HepG2 (cell line): Measurements from ENCODE around the gene FAM210A. TPM values are rescaled to one million over a fixed set of nuclear protein-coding genes. Genes with fewer than 3 reads are reported as not detected.

Source experiments
- BCL6 ChIP-seq: IDR thresholded peaks from 2 replicates; pipeline ENCODE4 v1.6.1; 2016; ENCODE audit warnings: missing genetic modification reagents, missing compliant biosample characterization
- BHLHE40 ChIP-seq: IDR thresholded peaks from 2 replicates; pipeline ENCODE4 v1.6.1; 2011; ENCODE audit warnings: low read length, improper control_type of control experiment
- CCAR2 ChIP-seq: fragments of 200-400 bp; formaldehyde crosslinking; optimal IDR thresholded peaks from 2 replicates; pipeline ENCODE3; 2018; ENCODE audit warnings: low read depth, mild to moderate bottlenecking, low read length, moderate library complexity
- ESRRA ChIP-seq: sonication (generic); formaldehyde crosslinking; IDR thresholded peaks from 2 replicates; pipeline ENCODE4 v1.5.1; 2020; ENCODE audit warnings: mild to moderate bottlenecking, low read depth, missing genetic modification reagents
- HMGA1 ChIP-seq: sonication (generic); formaldehyde crosslinking; conservative IDR thresholded peaks from 2 replicates; pipeline ENCODE4 v1.4.0; 2020; ENCODE audit warnings: missing genetic modification reagents
- MIER3 ChIP-seq: IDR thresholded peaks from 2 replicates; pipeline ENCODE4 v1.6.1; 2016; ENCODE audit warnings: missing compliant biosample characterization, borderline replicate concordance
- NCOA2 ChIP-seq: sonication (generic); formaldehyde crosslinking; IDR thresholded peaks from 2 replicates; pipeline ENCODE4 v1.8.0; 2022; ENCODE audit warnings: inconsistent platforms
- SALL2 ChIP-seq: sonication (generic); formaldehyde crosslinking; IDR thresholded peaks from 2 replicates; pipeline ENCODE4 v1.8.1; 2023; ENCODE audit warnings: mild to moderate bottlenecking, missing genetic modification reagents, inconsistent platforms
- SNAI1 ChIP-seq: sonication (generic); formaldehyde crosslinking; IDR thresholded peaks from 2 replicates; pipeline ENCODE4 v1.5.0; 2020; ENCODE audit warnings: mild to moderate bottlenecking, missing genetic modification reagents, borderline replicate concordance
- TCF7 ChIP-seq: sonication (generic); IDR thresholded peaks from 2 replicates; pipeline ENCODE4 v1.6.1; 2016; ENCODE audit warnings: antibody characterized with exemption, low read depth
- YEATS4 ChIP-seq: sonication (generic); formaldehyde crosslinking; IDR thresholded peaks from 2 replicates; pipeline ENCODE4 v1.4.0; 2020; ENCODE audit warnings: missing genetic modification reagents, borderline replicate concordance
- ZBTB8A ChIP-seq: sonication (generic); formaldehyde crosslinking; IDR thresholded peaks from 2 replicates; pipeline ENCODE4 v1.4.0; 2020; ENCODE audit warnings: mild to moderate bottlenecking, low read depth, missing genetic modification reagents, borderline replicate concordance
- ZFP36L1 ChIP-seq: sonication (generic); formaldehyde crosslinking; IDR thresholded peaks from 2 replicates; pipeline ENCODE4 v1.8.0; 2022; ENCODE audit warnings: mild to moderate bottlenecking, missing genetic modification reagents, moderate library complexity
- ZFY ChIP-seq: sonication (generic); formaldehyde crosslinking; IDR thresholded peaks from 2 replicates; pipeline ENCODE4 v1.4.0; 2020; ENCODE audit warnings: missing genetic modification reagents
- ZNF331 ChIP-seq: sonication (generic); formaldehyde crosslinking; IDR thresholded peaks from 2 replicates; pipeline ENCODE4 v1.4.0; 2020; ENCODE audit warnings: missing genetic modification reagents
- ZNF33B ChIP-seq: sonication (generic); formaldehyde crosslinking; IDR thresholded peaks from 2 replicates; pipeline ENCODE4 v1.5.1; 2020; ENCODE audit warnings: mild to moderate bottlenecking, missing genetic modification reagents
- ZNF383 ChIP-seq: sonication (generic); formaldehyde crosslinking; IDR thresholded peaks from 2 replicates; pipeline ENCODE4 v1.4.0; 2020; ENCODE audit warnings: missing genetic modification reagents, mild to moderate bottlenecking, borderline replicate concordance
- ZSCAN31 ChIP-seq: sonication (generic); formaldehyde crosslinking; IDR thresholded peaks from 2 replicates; pipeline ENCODE4 v1.5.0; 2020; ENCODE audit warnings: low read depth, mild to moderate bottlenecking, missing genetic modification reagents
- polyA plus RNA-seq, 8 experiments: library from polyadenylated mRNA; depleted of rRNA in 3 of 8; stranded (reverse) in 7 of 8; unstranded in 1 of 8; fragments of >200 nt; fragmentation: Illumina TruSeq in 4 of 8; extraction: Trizol in 4 of 8; gene quantifications; 2 replicates each; pipeline versions ENCODE4 v1.2.1 to v1.2.3, GENCODE V29; 2011 to 2016; ENCODE audit warnings: low read depth in 4 of 8, missing spikeins in 1 of 8, mixed read lengths in 1 of 8; ENCODE audit not compliant: insufficient read depth in 1 of 8
- total RNA-seq, 5 experiments: library from RNA; depleted of rRNA; stranded (reverse); fragments of >200 nt; fragmentation: Illumina TruSeq; extraction: Trizol; gene quantifications; 2 replicates each; pipeline ENCODE4 v1.2.3, GENCODE V29; 2016; ENCODE audit warnings: low read depth in 1 of 5
- TF ChIP-seq, protein P1 (sequence below), 2 experiments: sonication (generic) in 1 of 2; formaldehyde crosslinking in 1 of 2; IDR thresholded peaks; 2 replicates each; pipeline versions ENCODE4 v1.4.0 to v1.6.1; 2018 to 2020; ENCODE audit warnings: missing genetic modification reagents in 2 of 2, borderline replicate concordance in 1 of 2, low read depth in 1 of 2, mild to moderate bottlenecking in 1 of 2, missing biosample characterization in 1 of 2
- TF ChIP-seq, protein P2 (sequence below): sonication (generic); formaldehyde crosslinking; IDR thresholded peaks from 2 replicates; pipeline ENCODE4 v1.4.0; 2020; ENCODE audit warnings: mild to moderate bottlenecking, missing genetic modification reagents

The FAM210A gene
- total and polyA plus RNA-seq, 2 of the 13 experiments (the other 11 are each of a cell fraction or from before 2014, with no cell fraction given), result 33.2 to 37.5 TPM

DNA sequence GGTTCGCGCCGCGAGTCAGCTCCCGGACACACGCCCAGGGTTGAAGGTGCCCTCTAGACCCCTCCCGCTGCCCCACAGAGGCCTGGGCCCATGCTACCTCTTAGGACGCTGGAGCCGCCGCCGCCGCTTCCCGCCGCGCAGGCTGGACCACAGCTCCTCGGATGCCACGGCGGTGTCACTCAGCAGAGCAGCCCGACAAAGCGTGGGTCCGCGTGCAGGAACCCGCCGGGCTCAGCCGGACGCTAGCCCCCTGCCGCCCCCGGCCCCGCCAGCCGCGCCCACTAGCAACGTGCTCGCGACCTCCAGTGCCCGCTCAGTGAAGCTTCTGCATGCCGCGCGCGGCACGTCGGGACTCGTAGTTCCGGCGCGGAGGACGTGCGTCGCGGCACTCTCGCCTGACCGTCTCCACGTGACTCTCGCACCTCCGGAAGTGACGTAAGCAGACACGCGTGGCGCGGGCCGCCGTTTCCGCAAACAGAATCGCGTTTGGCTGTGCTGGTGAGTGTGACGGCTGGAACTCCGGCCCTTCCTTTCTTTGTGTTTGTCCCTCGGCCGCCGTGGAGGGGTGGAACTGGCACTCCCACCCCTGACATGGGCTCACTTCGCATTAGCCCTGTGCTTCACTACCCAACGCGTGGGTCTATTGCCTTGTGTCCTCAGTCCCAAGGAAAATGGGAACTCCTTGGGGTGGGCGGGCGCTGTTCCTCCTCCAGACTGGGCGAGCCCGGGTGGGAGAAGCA lies at the start of gene FAM210A, which contains the start of gene RNMT (continued):
- TF ChIP-seq BCL6 (CRISPR knock-in tag) (peak; percentile 58; the same call in 1 of the 2 replicates), ZFP36L1 (peak; percentile 81; the same call in 1 of the 2 replicates), SNAI1 (no peak; the same call in 1 of the 2 replicates), ZNF33B (peak; percentile 54; the same call in 1 of the 2 replicates), ZBTB8A (CRISPR knock-in tag) (no peak), HMGA1 (CRISPR knock-in tag) (no peak), BHLHE40 (peak; percentile 94), MIER3 (peak; percentile 68; the same call in 1 of the 2 replicates), ZSCAN31 (peak; percentile 94), ZNF331 (peak; percentile 79; the same call in 1 of the 2 replicates), TCF7 (no peak), ZNF383 (CRISPR knock-in tag) (no peak), CCAR2 (no peak), NCOA2 (CRISPR knock-in tag) (0 out of 2 replicates have a peak, but pooled peaks have one; percentile 28), SALL2 (CRISPR knock-in tag) (peak; percentile 93), YEATS4 (CRISPR knock-in tag) (peak; percentile 99), ZFY (CRISPR knock-in tag) (peak; percentile 98), ESRRA (CRISPR knock-in tag) (peak; percentile 95)
- TF ChIP-seq, protein P1, sequence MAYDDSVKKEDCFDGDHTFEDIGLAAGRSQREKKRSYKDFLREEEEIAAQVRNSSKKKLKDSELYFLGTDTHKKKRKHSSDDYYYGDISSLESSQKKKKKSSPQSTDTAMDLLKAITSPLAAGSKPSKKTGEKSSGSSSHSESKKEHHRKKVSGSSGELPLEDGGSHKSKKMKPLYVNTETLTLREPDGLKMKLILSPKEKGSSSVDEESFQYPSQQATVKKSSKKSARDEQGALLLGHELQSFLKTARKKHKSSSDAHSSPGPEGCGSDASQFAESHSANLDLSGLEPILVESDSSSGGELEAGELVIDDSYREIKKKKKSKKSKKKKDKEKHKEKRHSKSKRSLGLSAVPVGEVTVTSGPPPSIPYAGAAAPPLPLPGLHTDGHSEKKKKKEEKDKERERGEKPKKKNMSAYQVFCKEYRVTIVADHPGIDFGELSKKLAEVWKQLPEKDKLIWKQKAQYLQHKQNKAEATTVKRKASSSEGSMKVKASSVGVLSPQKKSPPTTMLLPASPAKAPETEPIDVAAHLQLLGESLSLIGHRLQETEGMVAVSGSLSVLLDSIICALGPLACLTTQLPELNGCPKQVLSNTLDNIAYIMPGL (CRISPR knock-in tag; IDR thresholded peaks at IDR 0.05; ENCODE audit: borderline replicate concordance in 1 of 2, low read depth in 1 of 2), result peak; percentile 67 to 96; a peak in 3 of 4 replicates
- TF ChIP-seq, protein P2, sequence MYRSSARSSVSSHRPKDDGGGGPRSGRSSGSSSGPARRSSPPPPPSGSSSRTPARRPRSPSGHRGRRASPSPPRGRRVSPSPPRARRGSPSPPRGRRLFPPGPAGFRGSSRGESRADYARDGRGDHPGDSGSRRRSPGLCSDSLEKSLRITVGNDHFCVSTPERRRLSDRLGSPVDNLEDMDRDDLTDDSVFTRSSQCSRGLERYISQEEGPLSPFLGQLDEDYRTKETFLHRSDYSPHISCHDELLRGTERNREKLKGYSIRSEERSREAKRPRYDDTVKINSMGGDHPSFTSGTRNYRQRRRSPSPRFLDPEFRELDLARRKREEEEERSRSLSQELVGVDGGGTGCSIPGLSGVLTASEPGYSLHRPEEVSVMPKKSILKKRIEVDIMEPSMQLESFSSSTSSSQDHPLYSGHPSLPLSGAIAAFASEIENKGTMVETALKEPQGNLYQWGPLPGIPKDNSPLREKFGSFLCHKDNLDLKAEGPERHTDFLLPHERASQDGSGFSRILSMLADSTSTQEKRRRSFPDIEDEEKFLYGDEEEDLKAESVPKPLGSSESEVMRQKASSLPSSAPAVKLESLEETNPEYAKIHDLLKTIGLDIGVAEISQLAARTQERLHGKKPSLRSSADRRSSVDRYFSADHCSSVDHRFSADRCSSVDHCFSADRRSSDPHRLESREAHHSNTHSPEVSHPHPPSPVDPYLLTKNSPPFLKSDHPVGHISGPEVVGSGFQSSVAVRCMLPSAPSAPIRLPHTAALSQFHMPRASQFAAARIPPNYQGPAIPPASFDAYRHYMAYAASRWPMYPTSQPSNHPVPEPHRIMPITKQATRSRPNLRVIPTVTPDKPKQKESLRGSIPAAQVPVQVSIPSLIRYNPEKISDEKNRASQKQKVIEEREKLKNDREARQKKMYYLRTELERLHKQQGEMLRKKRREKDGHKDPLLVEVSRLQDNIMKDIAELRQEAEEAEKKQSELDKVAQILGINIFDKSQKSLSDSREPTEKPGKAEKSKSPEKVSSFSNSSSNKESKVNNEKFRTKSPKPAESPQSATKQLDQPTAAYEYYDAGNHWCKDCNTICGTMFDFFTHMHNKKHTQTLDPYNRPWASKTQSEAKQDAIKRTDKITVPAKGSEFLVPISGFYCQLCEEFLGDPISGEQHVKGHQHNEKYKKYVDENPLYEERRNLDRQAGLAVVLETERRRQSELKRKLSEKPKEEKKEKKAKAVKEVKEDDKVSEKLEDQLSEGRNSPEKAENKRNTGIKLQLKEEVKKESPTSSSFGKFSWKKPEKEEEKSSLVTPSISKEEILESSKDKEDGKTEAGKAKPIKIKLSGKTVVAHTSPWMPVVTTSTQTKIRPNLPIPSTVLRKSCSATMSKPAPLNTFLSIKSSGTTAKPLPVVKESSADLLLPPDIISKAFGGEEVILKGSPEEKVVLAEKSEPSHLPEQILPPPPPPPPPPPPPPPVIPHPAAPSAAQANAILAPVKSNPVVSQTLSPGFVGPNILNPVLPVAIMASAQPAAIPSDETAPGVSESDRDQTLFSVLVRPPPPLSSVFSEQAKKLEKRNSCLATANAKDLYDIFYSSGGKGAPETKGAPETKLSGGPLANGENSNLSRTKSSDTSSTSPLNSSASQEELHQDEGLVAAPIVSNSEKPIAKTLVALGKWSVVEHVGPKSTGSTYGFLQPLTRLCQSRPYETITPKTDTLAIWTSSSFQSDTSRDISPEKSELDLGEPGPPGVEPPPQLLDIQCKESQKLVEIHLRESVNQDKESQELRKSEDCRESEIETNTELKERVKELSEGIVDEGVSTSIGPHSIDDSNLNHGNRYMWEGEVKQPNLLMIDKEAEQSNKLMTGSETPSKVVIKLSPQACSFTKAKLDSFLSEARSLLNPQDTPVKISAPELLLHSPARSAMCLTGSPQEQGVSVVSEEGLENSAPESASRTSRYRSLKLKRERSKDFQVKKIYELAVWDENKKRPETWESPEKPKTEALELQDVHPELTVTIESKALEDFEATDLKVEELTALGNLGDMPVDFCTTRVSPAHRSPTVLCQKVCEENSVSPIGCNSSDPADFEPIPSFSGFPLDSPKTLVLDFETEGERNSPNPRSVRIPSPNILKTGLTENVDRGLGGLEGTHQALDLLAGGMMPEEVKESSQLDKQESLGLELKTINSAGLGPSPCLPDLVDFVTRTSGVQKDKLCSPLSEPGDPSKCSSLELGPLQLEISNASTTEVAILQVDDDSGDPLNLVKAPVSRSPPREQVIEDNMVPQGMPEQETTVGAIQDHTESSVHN (CRISPR knock-in tag), result peak; percentile 88
